ENCODE results near the gene FGF19. TPM values are rescaled to one million over a fixed set of nuclear protein-coding genes. Genes with fewer than 3 reads are reported as not detected.

Gene FGF19
- total and polyA plus RNA-seq, 9 of the 15 experiments (the other 6 are each of a cell fraction or from before 2014, with no cell fraction given) = 0.11 TPM; not detected in 8

- H3K27ac ChIP-seq (ENCODE audit: extremely low read depth, low read depth, low read length) = no peak overlapping the region
- FAIRE-seq (no peak), ATAC-seq (no peak), DNase-seq (ENCODE audit: extremely low read depth in 1 of 4, low spot score in 3 of 4) (no peak)
- WGBS (ENCODE audit: insufficient coverage, low coverage, missing lambda C conversion rate) = 59% methylated on average over 8 of the region's 8 CpGs
- CTCF ChIA-PET (ENCODE audit: low intra/inter-chr PET ratio) = interaction anchor here (2.8 to 3.0 kb wide), 2 partner anchors 114 to 201 kb away, joined by 22 to 25 read pairs; no protein-coding TSS in a partner anchor
- no peaks in the 10 kb centered on the region for H3K79me2 ChIP-seq (ENCODE audit: control insufficient read depth, insufficient read depth, low read length)
- no peak overlapping the region for H2AFZ ChIP-seq (ENCODE audit: low read depth, low read length)
- H3K9ac ChIP-seq (ENCODE audit: insufficient read depth in 1 of 2, low read depth in 2 of 2, low read length in 2 of 2) = no peak overlapping the region
- TF ChIP-seq ZFP91 (CRISPR knock-in tag; IDR thresholded peaks at IDR 0.05) (no peak), PPARD (CRISPR knock-in tag; IDR thresholded peaks at IDR 0.05) (no peak), PHF21A (IDR thresholded peaks at IDR 0.05; ENCODE audit: borderline replicate concordance, low read depth) (no peak), ZNF830 (CRISPR knock-in tag; IDR thresholded peaks at IDR 0.05) (no peak), ETV1 (tag; conservative IDR thresholded peaks at IDR 0.05; ENCODE audit: low read depth) (no peak), ELK1 (CRISPR knock-in tag; IDR thresholded peaks at IDR 0.05) (no peak), ZC3H8 (IDR thresholded peaks at IDR 0.05) (no peak), ETV6 (IDR thresholded peaks at IDR 0.05; ENCODE audit: borderline replicate concordance in 1 of 2, low read depth in 2 of 2, low read length in 1 of 2) (no peak), ETV6 (CRISPR knock-in tag; IDR thresholded peaks at IDR 0.05; ENCODE audit: borderline replicate concordance) (no peak), SUPT5H (IDR thresholded peaks at IDR 0.05) (no peak), RBM39 (optimal IDR thresholded peaks at IDR 0.05; ENCODE audit: low read depth, low read length) (no peak), U2AF2 (optimal IDR thresholded peaks at IDR 0.05; ENCODE audit: low read depth, low read length) (no peak), NFIX (CRISPR knock-in tag; IDR thresholded peaks at IDR 0.05; ENCODE audit: low read depth) (no peak), HMG20B (CRISPR knock-in tag; IDR thresholded peaks at IDR 0.05) (no peak), CBFA2T3 (IDR thresholded peaks at IDR 0.05) (no peak), ZNF77 (CRISPR knock-in tag; IDR thresholded peaks at IDR 0.05) (no peak), MAX (CRISPR knock-in tag; IDR thresholded peaks at IDR 0.05) (no peak), LEF1 (IDR thresholded peaks at IDR 0.05) (no peak), DNMT1 (IDR thresholded peaks at IDR 0.05) (no peak)
- no TSS peak for BruUV-seq (replicated peaks)
- peaks cover 3 to 16% of the 10 kb centered on the region in 2 experiments; a peak in 4 of 5 replicates for H3K4me1 ChIP-seq (replicated peaks in 1 of 2; ENCODE audit: control insufficient read depth in 2 of 2, insufficient read depth in 2 of 2, low read length in 2 of 2)
- no peaks in the 10 kb centered on the region for H3K9me1 ChIP-seq (ENCODE audit: control insufficient read depth, insufficient read depth, low read length)
- H3K36me3 ChIP-seq (ENCODE audit: control insufficient read depth, insufficient read depth, low read length) = no peaks in the 10 kb centered on the region
- 0 out of 2 replicates have a peak, but pooled peaks cover 2% of the 10 kb centered on the region for H3K9me3 ChIP-seq (replicated peaks; ENCODE audit: control insufficient read depth, insufficient read depth, low read depth, low read length)
- intact Hi-C loops (cut with micrococcal nuclease) (loop anchor here (1.0 to 5.0 kb wide), 3 partner anchors 155 to 510 kb away; no protein-coding TSS in a partner anchor), in situ Hi-C loops (cut with MboI) (loop anchor here (10.0 kb wide), 1 partner anchor 198 kb away; no protein-coding TSS in a partner anchor)
- H3K27me3 ChIP-seq (ENCODE audit: control insufficient read depth in 2 of 2, insufficient read depth in 2 of 2, low read length in 2 of 2) = no peaks in the 10 kb centered on the region
- no peaks in the 10 kb centered on the region for H4K20me1 ChIP-seq (replicated peaks; ENCODE audit: control insufficient read depth, insufficient read depth, low read length)
- H3K4me2 ChIP-seq (ENCODE audit: insufficient read depth, low read length) = no peak overlapping the region
- no peak overlapping the region for H3K4me3 ChIP-seq
- POLR2A ChIA-PET = no interaction called here
Observed at GRCh38 chr11:69686856-69687255, 17.0 kb downstream of the FGF19 start.
